MM.1S (cell line): Measurements from ENCODE around the gene RAPGEF6.

ENCODE experiments used
- DNase-seq: peaks from one replicate; pipeline ENCODE4 v3.0.0-alpha.2; 2015
- H2AFZ ChIP-seq: fragments of 300-600 bp; sonication (generic); 2 replicates; pipeline ENCODE4 v1.6.0; 2016; ENCODE audit warnings: antibody characterized with exemption, low read length
- H3F3A ChIP-seq: fragments of 300-600 bp; sonication (generic); 2 replicates; pipeline ENCODE4 v1.6.1; 2016; ENCODE audit warnings: mild to moderate bottlenecking, antibody characterized with exemption, low read length, moderate library complexity, mixed read lengths; ENCODE audit not compliant: insufficient read depth
- H3K27ac ChIP-seq: fragments of 300-600 bp; sonication (generic); 2 replicates; pipeline ENCODE4 v1.5.1; 2016; ENCODE audit warnings: mild to moderate bottlenecking, low read length
- H3K27me3 ChIP-seq: fragments of 300-600 bp; sonication (generic); replicated peaks from 2 replicates; pipeline ENCODE4 v1.6.0; 2016; ENCODE audit warnings: low read length; ENCODE audit not compliant: insufficient read depth
- H3K36me3 ChIP-seq: fragments of 300-600 bp; sonication (generic); replicated peaks from 2 replicates; pipeline ENCODE4 v1.6.1; 2016; ENCODE audit warnings: mild to moderate bottlenecking, low read length, mixed read lengths; ENCODE audit not compliant: insufficient read depth
- H3K4me1 ChIP-seq: fragments of 300-600 bp; sonication (generic); 2 replicates; pipeline ENCODE4 v1.6.1; 2016; ENCODE audit warnings: low read length, mixed read lengths
- H3K4me2 ChIP-seq: fragments of 300-600 bp; sonication (generic); 2 replicates; pipeline ENCODE4 v1.6.0; 2016; ENCODE audit warnings: low read depth, low read length
- H3K4me3 ChIP-seq: fragments of 300-600 bp; sonication (generic); 2 replicates; pipeline ENCODE4 v1.5.1; 2016; ENCODE audit warnings: low read length, mixed read lengths
- H3K79me2 ChIP-seq: fragments of 300-600 bp; sonication (generic); 2 replicates; pipeline ENCODE4 v1.6.1; 2016; ENCODE audit warnings: mixed run types, low read length, mixed read lengths
- H3K9ac ChIP-seq: fragments of 300-600 bp; sonication (generic); 2 replicates; pipeline ENCODE4 v1.6.1; 2016; ENCODE audit warnings: low read length, mixed read lengths
- H3K9me2 ChIP-seq: fragments of 300-600 bp; sonication (generic); replicated peaks from 2 replicates; pipeline ENCODE4 v1.6.1; 2016; ENCODE audit warnings: mild to moderate bottlenecking, low read length, mixed read lengths; ENCODE audit not compliant: insufficient read depth
- H3K9me3 ChIP-seq: fragments of 300-600 bp; sonication (generic); replicated peaks from 2 replicates; pipeline ENCODE4 v1.6.1; 2016; ENCODE audit warnings: mild to moderate bottlenecking, low read length, mixed read lengths; ENCODE audit not compliant: insufficient read depth
- H4K20me1 ChIP-seq: fragments of 300-600 bp; sonication (generic); 2 replicates; pipeline ENCODE4 v1.6.1; 2016; ENCODE audit warnings: mild to moderate bottlenecking, low read length, moderate library complexity, mixed read lengths; ENCODE audit not compliant: insufficient read depth
- CTCF ChIP-seq: fragments of 300-600 bp; sonication (generic); IDR thresholded peaks from 2 replicates; pipeline ENCODE4 v1.5.1; 2016; ENCODE audit warnings: antibody characterized with exemption, low read length, mixed read lengths
- EZH2 ChIP-seq: fragments of 300-600 bp; sonication (generic); optimal IDR thresholded peaks from 2 replicates; pipeline ENCODE3; 2017; ENCODE audit warnings: low read depth, mild to moderate bottlenecking, antibody characterized with exemption, low read length, mixed read lengths
- EZH2phosphoT487 ChIP-seq: fragments of 300-600 bp; sonication (generic); IDR thresholded peaks from 2 replicates; pipeline ENCODE4 v1.6.1; 2018; ENCODE audit warnings: antibody characterized with exemption, low read length

The RAPGEF6 gene

GRCh38 chr5:131406975-131407638 lies 227.9 kb downstream of the RAPGEF6 start:
- H3K9me2 ChIP-seq: no peaks in the 10 kb centered on the region
- no peaks in the 10 kb centered on the region for H4K20me1 ChIP-seq
- H3K4me1 ChIP-seq: no peaks in the 10 kb centered on the region
- no peak overlapping the region for H3K4me2 ChIP-seq
- H3K9ac ChIP-seq: no peak overlapping the region
- H3K9me3 ChIP-seq: no peaks in the 10 kb centered on the region
- H3F3A ChIP-seq: no peaks in the 10 kb centered on the region
- H3K27me3 ChIP-seq: no peaks in the 10 kb centered on the region
- no peaks in the 10 kb centered on the region for H3K36me3 ChIP-seq
- no peak for DNase-seq
- no peaks in the 10 kb centered on the region for H3K79me2 ChIP-seq
- no peak overlapping the region for H2AFZ ChIP-seq
- H3K4me3 ChIP-seq: no peak overlapping the region
- TF ChIP-seq EZH2 (no peak), CTCF (no peak), EZH2phosphoT487 (no peak)
- H3K27ac ChIP-seq: no peak overlapping the region

- Histone ChIP-seq H3K36me3 (no peaks in the 10 kb centered on the region), H3F3A (no peaks in the 10 kb centered on the region)
- TF ChIP-seq CTCF (no peak), EZH2phosphoT487 (no peak), EZH2 (no peak)
Observed at GRCh38 chr5:131406076-131406475, 229.0 kb downstream of the RAPGEF6 start.

GRCh38 chr5:131405674-131406073 lies 229.4 kb downstream of the RAPGEF6 start:
- H3K4me1 ChIP-seq: no peaks in the 10 kb centered on the region
- H3K4me2 ChIP-seq: no peak overlapping the region
- TF ChIP-seq CTCF: no peak
- no peak for TF ChIP-seq EZH2phosphoT487
- no peak for TF ChIP-seq EZH2
- H4K20me1 ChIP-seq: no peaks in the 10 kb centered on the region
- H3K4me3 ChIP-seq: no peak overlapping the region
- no peaks in the 10 kb centered on the region for H3K36me3 ChIP-seq
- no peak overlapping the region for H2AFZ ChIP-seq
- no peaks in the 10 kb centered on the region for H3K79me2 ChIP-seq
- H3K9ac ChIP-seq: no peak overlapping the region
- H3K9me2 ChIP-seq: no peaks in the 10 kb centered on the region
- H3K9me3 ChIP-seq: no peaks in the 10 kb centered on the region
- no peaks in the 10 kb centered on the region for H3K27me3 ChIP-seq
- H3K27ac ChIP-seq: no peak overlapping the region
- no peak for DNase-seq
- H3F3A ChIP-seq: no peaks in the 10 kb centered on the region

More at GRCh38 chr5:131406076-131406475, 229.0 kb downstream of the RAPGEF6 start:
- Histone ChIP-seq H3K4me1 (no peaks in the 10 kb centered on the region), H3K9me2 (no peaks in the 10 kb centered on the region), H3K9me3 (no peaks in the 10 kb centered on the region), H3K4me2 (no peak overlapping the region), H4K20me1 (no peaks in the 10 kb centered on the region), H3K79me2 (no peaks in the 10 kb centered on the region), H3K27me3 (no peaks in the 10 kb centered on the region), H3K9ac (no peak overlapping the region), H3K4me3 (no peak overlapping the region), H2AFZ (no peak overlapping the region), H3K27ac (no peak overlapping the region)
- no peak for DNase-seq
